Smooth muscle cell (in vitro differentiated cells): ENCODE results near the gene EML6. TPM values are rescaled to one million over a fixed set of nuclear protein-coding genes. Genes with fewer than 3 reads are reported as not detected.
A peak's percentile ranks its signal among the peaks of the same experiment; 100 is the strongest.

Experiments used
- DNase-seq: peaks from one replicate; lab custom pipeline; 2025; ENCODE audit not compliant: unreplicated experiment; lab: John Stamatoyannopoulos, UW
- H2AFZ ChIP-seq: fragments of 200-600 bp; sonication (generic); 2 replicates; pipeline ENCODE4 v1.6.0; 2016; ENCODE audit warnings: antibody characterized with exemption, low read depth, mild to moderate bottlenecking
- H3F3A ChIP-seq: fragments of 200-600 bp; sonication (generic); 2 replicates; pipeline ENCODE4 v1.6.0; 2017; ENCODE audit warnings: antibody characterized with exemption, low read depth
- H3K27ac ChIP-seq: fragments of 200-600 bp; sonication (generic); 2 replicates; pipeline ENCODE4 v1.5.1; 2016; ENCODE audit warnings: low read depth, mild to moderate bottlenecking
- H3K27me3 ChIP-seq: fragments of 200-600 bp; sonication (generic); 2 replicates; pipeline ENCODE4 v1.6.1; 2016; ENCODE audit warnings: low read depth, mild to moderate bottlenecking
- H3K36me3 ChIP-seq: fragments of 200-600 bp; sonication (generic); 2 replicates; pipeline ENCODE4 v1.5.1; 2016; ENCODE audit warnings: low read depth
- H3K4me1 ChIP-seq: fragments of 200-600 bp; sonication (generic); 2 replicates; pipeline ENCODE4 v1.5.1; 2016; ENCODE audit warnings: low read depth
- H3K4me2 ChIP-seq: fragments of 200-600 bp; sonication (generic); 2 replicates; pipeline ENCODE4 v1.6.0; 2016; ENCODE audit warnings: mild to moderate bottlenecking
- H3K4me3 ChIP-seq: fragments of 200-600 bp; sonication (generic); 2 replicates; pipeline ENCODE4 v1.5.1; 2016; ENCODE audit warnings: mild to moderate bottlenecking
- H3K79me2 ChIP-seq: fragments of 200-600 bp; sonication (generic); 2 replicates; pipeline ENCODE4 v1.6.0; 2016; ENCODE audit warnings: low read depth, mild to moderate bottlenecking
- H3K9ac ChIP-seq: fragments of 200-600 bp; sonication (generic); 2 replicates; pipeline ENCODE4 v1.6.0; 2016; ENCODE audit warnings: low read depth
- H3K9me3 ChIP-seq: fragments of 200-600 bp; sonication (generic); replicated peaks from 2 replicates; pipeline ENCODE4 v1.5.1; 2016; ENCODE audit warnings: low read depth
- H4K20me1 ChIP-seq: fragments of 200-600 bp; sonication (generic); 2 replicates; pipeline ENCODE4 v1.6.0; 2016; ENCODE audit warnings: low read depth
- WGBS: methylation state at CpG from one replicate; pipeline ENCODE4 v1.1.7; 2016; ENCODE audit warnings: low lambda C conversion rate; 5-methylcytosine and 5-hydroxymethylcytosine counted together
- polyA plus RNA-seq: library from polyadenylated mRNA; unstranded; fragments of >200 nt; fragmentation: Nextera tagmentation; extraction: Ambion mirVana; gene quantifications from 2 replicates; pipeline ENCODE4 v1.2.1, GENCODE V29; 2016
- total RNA-seq: library from RNA; depleted of rRNA; stranded (reverse); fragments of >200 nt; gene quantifications from 2 replicates; pipeline ENCODE4 v1.2.3, GENCODE V29; 2014
- TF ChIP-seq, protein P1 (sequence below): fragments of 200-600 bp; sonication (generic); IDR thresholded peaks from 2 replicates; pipeline ENCODE4 v1.5.1; 2017; ENCODE audit warnings: borderline replicate concordance, mild to moderate bottlenecking, antibody characterized with exemption; ENCODE audit not compliant: insufficient read depth, poor library complexity, severe bottlenecking

The EML6 gene
- total and polyA plus RNA-seq, 2 experiments from 2014 or later = 0.49 to 0.54 TPM

DNA sequence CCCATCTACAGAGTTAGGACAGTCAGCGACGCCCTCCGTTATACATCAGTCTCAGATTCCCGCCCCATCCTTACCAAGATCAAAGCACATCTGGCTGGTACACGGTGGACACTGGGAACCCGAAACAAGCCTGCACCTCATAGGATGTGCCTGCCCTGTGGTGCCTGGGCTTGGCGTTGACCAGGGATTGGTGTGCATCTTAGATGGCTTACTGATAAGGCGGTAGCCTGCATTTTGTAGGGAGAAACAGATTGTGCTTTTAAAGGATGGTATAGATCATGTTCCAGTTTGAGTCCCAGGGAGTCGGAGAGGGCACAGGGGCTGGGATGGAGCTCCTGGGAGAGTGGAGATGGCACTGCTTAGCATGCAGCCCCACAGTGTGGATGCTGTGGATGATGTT lies 108.0 kb downstream of the EML6 start:
- H3K79me2 ChIP-seq = no peaks in the 10 kb centered on the region
- TF ChIP-seq, protein P1, sequence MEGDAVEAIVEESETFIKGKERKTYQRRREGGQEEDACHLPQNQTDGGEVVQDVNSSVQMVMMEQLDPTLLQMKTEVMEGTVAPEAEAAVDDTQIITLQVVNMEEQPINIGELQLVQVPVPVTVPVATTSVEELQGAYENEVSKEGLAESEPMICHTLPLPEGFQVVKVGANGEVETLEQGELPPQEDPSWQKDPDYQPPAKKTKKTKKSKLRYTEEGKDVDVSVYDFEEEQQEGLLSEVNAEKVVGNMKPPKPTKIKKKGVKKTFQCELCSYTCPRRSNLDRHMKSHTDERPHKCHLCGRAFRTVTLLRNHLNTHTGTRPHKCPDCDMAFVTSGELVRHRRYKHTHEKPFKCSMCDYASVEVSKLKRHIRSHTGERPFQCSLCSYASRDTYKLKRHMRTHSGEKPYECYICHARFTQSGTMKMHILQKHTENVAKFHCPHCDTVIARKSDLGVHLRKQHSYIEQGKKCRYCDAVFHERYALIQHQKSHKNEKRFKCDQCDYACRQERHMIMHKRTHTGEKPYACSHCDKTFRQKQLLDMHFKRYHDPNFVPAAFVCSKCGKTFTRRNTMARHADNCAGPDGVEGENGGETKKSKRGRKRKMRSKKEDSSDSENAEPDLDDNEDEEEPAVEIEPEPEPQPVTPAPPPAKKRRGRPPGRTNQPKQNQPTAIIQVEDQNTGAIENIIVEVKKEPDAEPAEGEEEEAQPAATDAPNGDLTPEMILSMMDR = no peak
- H3K27me3 ChIP-seq = peaks cover 3% of the 10 kb centered on the region
- no peaks in the 10 kb centered on the region for H3F3A ChIP-seq
- no peak overlapping the region for H3K9ac ChIP-seq
- no peaks in the 10 kb centered on the region for H3K4me1 ChIP-seq
- H3K27ac ChIP-seq = no peak overlapping the region
- no peaks in the 10 kb centered on the region for H3K36me3 ChIP-seq
- no peaks in the 10 kb centered on the region for H3K9me3 ChIP-seq
- no peaks in the 10 kb centered on the region for H4K20me1 ChIP-seq
- 97% methylated on average over 9 of the region's 9 CpGs for WGBS
- H3K4me2 ChIP-seq = no peak overlapping the region
- DNase-seq = no peak
- no peak overlapping the region for H2AFZ ChIP-seq
- no peak overlapping the region for H3K4me3 ChIP-seq

DNA sequence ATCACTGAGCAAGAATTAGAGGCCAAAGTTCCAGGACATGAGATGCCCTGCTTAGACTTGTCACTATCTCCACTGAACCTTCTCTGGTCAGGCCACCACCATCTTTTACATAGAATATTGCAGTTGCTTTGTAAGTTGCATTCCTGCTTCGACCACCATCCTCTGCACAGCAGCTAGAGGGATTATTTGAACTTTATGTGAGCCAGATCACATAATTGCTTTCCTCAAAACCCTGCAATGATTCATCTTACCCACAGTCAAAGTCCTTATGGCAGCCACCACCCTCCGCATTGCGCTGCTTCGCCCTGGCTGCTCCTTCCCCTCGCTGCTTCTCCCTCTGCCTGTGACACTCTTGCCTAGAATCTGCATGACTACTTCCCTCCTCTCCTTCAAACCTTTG lies 111.3 kb downstream of the EML6 start:
- Histone ChIP-seq H3K4me3 (no peak overlapping the region), H4K20me1 (no peaks in the 10 kb centered on the region), H3K4me1 (no peaks in the 10 kb centered on the region), H3K9ac (no peak overlapping the region), H3K4me2 (peak overlapping the region; percentile 49), H3K36me3 (no peaks in the 10 kb centered on the region), H2AFZ (no peak overlapping the region), H3K9me3 (no peaks in the 10 kb centered on the region), H3F3A (peaks cover 3% of the 10 kb centered on the region), H3K27ac (peak overlapping the region; percentile 61), H3K27me3 (no peaks in the 10 kb centered on the region), H3K79me2 (no peaks in the 10 kb centered on the region)
- TF ChIP-seq, protein P1 = no peak
- 47% methylated on average over 5 of the region's 5 CpGs for WGBS
- DNase-seq = no peak

DNA sequence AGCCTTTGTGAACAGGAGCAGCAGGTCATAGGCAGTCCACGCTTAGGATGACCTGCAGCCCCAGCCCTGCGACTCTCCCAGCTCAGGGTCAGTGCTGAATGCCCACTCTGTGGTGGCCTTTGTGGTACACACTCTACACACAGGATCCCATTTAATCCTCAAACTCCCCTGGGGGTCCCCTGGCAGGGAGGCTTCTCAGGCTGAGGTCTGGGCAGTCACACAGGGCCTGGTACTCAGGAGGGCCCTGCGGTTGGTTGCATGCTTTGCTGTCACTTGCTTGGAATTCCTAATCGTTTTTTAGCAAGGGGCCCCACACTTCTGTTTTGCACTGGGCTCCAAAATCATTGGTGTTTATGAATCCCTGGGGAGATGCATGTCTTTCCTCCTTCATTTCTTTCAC lies 113.0 kb downstream of the EML6 start:
- Histone ChIP-seq H3K9me3 (no peaks in the 10 kb centered on the region), H3K4me3 (no peak overlapping the region), H3K4me2 (no peak overlapping the region), H3K9ac (no peak overlapping the region), H3K27me3 (no peaks in the 10 kb centered on the region), H4K20me1 (no peaks in the 10 kb centered on the region), H3F3A (peaks cover 3% of the 10 kb centered on the region), H3K27ac (no peak overlapping the region), H3K36me3 (no peaks in the 10 kb centered on the region), H3K4me1 (no peaks in the 10 kb centered on the region), H3K79me2 (no peaks in the 10 kb centered on the region), H2AFZ (no peak overlapping the region)
- TF ChIP-seq, protein P1 = no peak
- DNase-seq = no peak
- 72% methylated on average over 4 of the region's 4 CpGs for WGBS

DNA sequence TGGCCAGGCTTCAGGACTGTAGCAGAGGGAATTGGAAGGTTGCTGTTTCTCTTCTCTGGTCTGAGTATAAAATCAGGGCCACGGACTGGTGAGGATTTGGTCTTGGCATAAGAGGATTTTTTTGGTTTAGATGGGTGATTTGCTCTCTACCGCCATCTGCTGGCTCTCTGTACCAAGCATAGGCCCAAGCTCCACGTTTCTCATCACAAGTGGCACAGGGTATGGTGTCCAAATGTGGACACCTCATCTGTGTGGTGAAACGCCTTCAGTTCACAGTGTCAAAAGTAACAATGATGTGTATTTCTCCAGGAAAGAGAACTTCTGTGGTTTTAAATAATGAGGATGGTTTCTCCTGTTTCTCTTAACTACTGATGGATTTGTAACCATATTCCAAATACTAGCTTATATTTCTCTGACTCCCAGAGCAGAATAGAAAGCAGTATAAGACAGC lies 115.1 kb downstream of the EML6 start:
- H3K9me3 ChIP-seq = no peaks in the 10 kb centered on the region
- peak overlapping the region; percentile 2 for H2AFZ ChIP-seq
- H4K20me1 ChIP-seq = no peaks in the 10 kb centered on the region
- 13% methylated on average over 4 of the region's 4 CpGs for WGBS
- no peaks in the 10 kb centered on the region for H3K36me3 ChIP-seq
- no peaks in the 10 kb centered on the region for H3K4me1 ChIP-seq
- peaks cover 3% of the 10 kb centered on the region for H3F3A ChIP-seq
- no peak overlapping the region for H3K27ac ChIP-seq
- H3K27me3 ChIP-seq = no peaks in the 10 kb centered on the region
- no peak overlapping the region for H3K4me3 ChIP-seq
- no peak overlapping the region for H3K4me2 ChIP-seq
- TF ChIP-seq, protein P1 = peak; percentile 88
- DNase-seq = peak; percentile 25
- no peaks in the 10 kb centered on the region for H3K79me2 ChIP-seq
- no peak overlapping the region for H3K9ac ChIP-seq
